Endodermal cell (in vitro differentiated cells): Measurements from ENCODE around the gene CDH4. TPM values are rescaled to one million over a fixed set of nuclear protein-coding genes. Genes with fewer than 3 reads are reported as not detected.

Source experiments
- DNase-seq: peaks from one replicate; pipeline ENCODE4 v3.0.0-alpha.2; 2017
- H3K27ac ChIP-seq: 2 replicates; pipeline ENCODE4 v1.5.1; 2013; ENCODE audit warnings: mild to moderate bottlenecking, low read depth, low read length, moderate library complexity
- H3K27me3 ChIP-seq: 2 replicates; pipeline ENCODE4 v1.6.1; 2013; ENCODE audit warnings: mild to moderate bottlenecking, low read length, moderate library complexity; ENCODE audit not compliant: insufficient read depth, control insufficient read depth, poor library complexity, severe bottlenecking
- H3K36me3 ChIP-seq: 2 replicates; pipeline ENCODE4 v1.7.0; 2013; ENCODE audit warnings: mild to moderate bottlenecking, low read length, moderate library complexity; ENCODE audit not compliant: control insufficient read depth, insufficient read depth
- H3K4me1 ChIP-seq: one replicate; pipeline ENCODE4 v1.7.0; 2013; ENCODE audit warnings: low read length; ENCODE audit not compliant: control insufficient read depth, insufficient read depth
- H3K4me3 ChIP-seq: 2 replicates; pipeline ENCODE4 v1.5.1; 2013; ENCODE audit warnings: mild to moderate bottlenecking, low read length, moderate library complexity
- H3K9ac ChIP-seq: 2 replicates; pipeline ENCODE4 v1.6.1; 2013; ENCODE audit warnings: mild to moderate bottlenecking, low read length, moderate library complexity; ENCODE audit not compliant: poor library complexity, severe bottlenecking; ENCODE audit errors: extremely low read depth
- H3K9me3 ChIP-seq: 2 replicates; pipeline ENCODE4 v1.6.1; 2013; ENCODE audit warnings: mild to moderate bottlenecking, low read length, moderate library complexity; ENCODE audit not compliant: control insufficient read depth
- H3K27ac Mint-ChIP-seq: 2 replicates; pipeline ENCODE4 v1.8.0; 2020; ENCODE audit warnings: mixed read lengths
- H3K27me3 Mint-ChIP-seq: 2 replicates; pipeline ENCODE4 v1.8.0; 2021; ENCODE audit warnings: mild to moderate bottlenecking, mixed read lengths; ENCODE audit not compliant: insufficient read depth
- H3K36me3 Mint-ChIP-seq: 2 replicates; pipeline ENCODE4 v1.8.0; 2020; ENCODE audit warnings: low read depth, mixed read lengths
- H3K4me1 Mint-ChIP-seq: 2 replicates; pipeline ENCODE4 v1.8.0; 2020; ENCODE audit warnings: mixed read lengths
- H3K4me3 Mint-ChIP-seq: 2 replicates; pipeline ENCODE4 v1.8.0; 2020; ENCODE audit warnings: mild to moderate bottlenecking, moderate library complexity, mixed read lengths
- H3K9me3 Mint-ChIP-seq: 2 replicates; pipeline ENCODE4 v1.8.0; 2020; ENCODE audit warnings: mild to moderate bottlenecking, mixed read lengths
- WGBS, 2 experiments: methylation state at CpG; one replicate each; pipeline versions ENCODE4 v1.1.5 to v1.1.7; 2013; ENCODE audit warnings: missing lambda C conversion rate in 2 of 2, mixed read lengths in 1 of 2; ENCODE audit not compliant: insufficient coverage in 1 of 2, insufficient read length in 1 of 2; 5-methylcytosine and 5-hydroxymethylcytosine counted together
- total RNA-seq, 2 donors: library from RNA; stranded (reverse); fragmentation: NEBNext Ultra II Directional in 1 of 2; extraction: Animal tissue kit (Norgen Biotek cat#: 25700) in 1 of 2; gene quantifications; 2 replicates in 1 of 2; 3 replicates in 1 of 2; pipeline ENCODE4 v1.2.1, GENCODE V29; 2021
- TF ChIP-seq, protein P1 (sequence below): fragments of 200-600 bp; sonication (generic); conservative IDR thresholded peaks from 2 replicates; pipeline ENCODE4 v1.5.0; 2021; ENCODE audit warnings: antibody characterized with exemption, mild to moderate bottlenecking

The CDH4 gene
- total RNA-seq, 2 donors from 2014 or later: 1.8 to 5.8 TPM

DNA sequence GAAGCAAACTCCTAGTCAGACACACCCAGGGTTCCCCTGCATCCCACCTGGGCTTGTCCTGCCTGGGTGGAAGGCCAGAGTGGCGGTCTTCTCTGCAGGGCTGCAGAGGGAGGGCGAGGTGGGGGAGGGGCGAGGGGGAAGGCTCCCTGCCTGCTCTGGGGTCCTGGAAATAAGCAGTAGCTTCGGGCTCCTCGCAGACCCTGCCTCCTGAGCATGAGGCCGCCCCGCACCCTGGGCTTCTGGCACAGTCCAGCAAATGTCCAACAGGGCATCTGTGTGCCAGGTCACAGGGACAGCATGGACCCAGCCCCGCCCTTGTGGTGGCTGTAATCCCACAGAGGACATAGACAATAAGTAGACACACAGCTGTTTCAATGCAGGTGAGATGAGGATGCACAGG lies 619.9 kb downstream of the CDH4 start:
- DNase-seq: no peak
- Mint-ChIP-seq H3K4me3 (no peak overlapping the region), H3K36me3 (peaks cover 3% of the 10 kb centered on the region), H3K9me3 (peaks cover 14% of the 10 kb centered on the region), H3K4me1 (no peaks in the 10 kb centered on the region), H3K27me3 (peaks cover 10% of the 10 kb centered on the region), H3K27ac (no peak overlapping the region)
- TF ChIP-seq, protein P1, sequence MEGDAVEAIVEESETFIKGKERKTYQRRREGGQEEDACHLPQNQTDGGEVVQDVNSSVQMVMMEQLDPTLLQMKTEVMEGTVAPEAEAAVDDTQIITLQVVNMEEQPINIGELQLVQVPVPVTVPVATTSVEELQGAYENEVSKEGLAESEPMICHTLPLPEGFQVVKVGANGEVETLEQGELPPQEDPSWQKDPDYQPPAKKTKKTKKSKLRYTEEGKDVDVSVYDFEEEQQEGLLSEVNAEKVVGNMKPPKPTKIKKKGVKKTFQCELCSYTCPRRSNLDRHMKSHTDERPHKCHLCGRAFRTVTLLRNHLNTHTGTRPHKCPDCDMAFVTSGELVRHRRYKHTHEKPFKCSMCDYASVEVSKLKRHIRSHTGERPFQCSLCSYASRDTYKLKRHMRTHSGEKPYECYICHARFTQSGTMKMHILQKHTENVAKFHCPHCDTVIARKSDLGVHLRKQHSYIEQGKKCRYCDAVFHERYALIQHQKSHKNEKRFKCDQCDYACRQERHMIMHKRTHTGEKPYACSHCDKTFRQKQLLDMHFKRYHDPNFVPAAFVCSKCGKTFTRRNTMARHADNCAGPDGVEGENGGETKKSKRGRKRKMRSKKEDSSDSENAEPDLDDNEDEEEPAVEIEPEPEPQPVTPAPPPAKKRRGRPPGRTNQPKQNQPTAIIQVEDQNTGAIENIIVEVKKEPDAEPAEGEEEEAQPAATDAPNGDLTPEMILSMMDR: no peak
- no peaks in the 10 kb centered on the region for H3K4me1 ChIP-seq
- H3K36me3 ChIP-seq: no peaks in the 10 kb centered on the region
- no peak overlapping the region for H3K27ac ChIP-seq
- H3K27me3 ChIP-seq: no peaks in the 10 kb centered on the region
- WGBS, 2 experiments: 87 to 92% methylated on average over 6 to 8 of the region's 8 CpGs
- no peak overlapping the region for H3K4me3 ChIP-seq
- no peak overlapping the region for H3K9ac ChIP-seq
- peaks cover 10% of the 10 kb centered on the region for H3K9me3 ChIP-seq

DNA sequence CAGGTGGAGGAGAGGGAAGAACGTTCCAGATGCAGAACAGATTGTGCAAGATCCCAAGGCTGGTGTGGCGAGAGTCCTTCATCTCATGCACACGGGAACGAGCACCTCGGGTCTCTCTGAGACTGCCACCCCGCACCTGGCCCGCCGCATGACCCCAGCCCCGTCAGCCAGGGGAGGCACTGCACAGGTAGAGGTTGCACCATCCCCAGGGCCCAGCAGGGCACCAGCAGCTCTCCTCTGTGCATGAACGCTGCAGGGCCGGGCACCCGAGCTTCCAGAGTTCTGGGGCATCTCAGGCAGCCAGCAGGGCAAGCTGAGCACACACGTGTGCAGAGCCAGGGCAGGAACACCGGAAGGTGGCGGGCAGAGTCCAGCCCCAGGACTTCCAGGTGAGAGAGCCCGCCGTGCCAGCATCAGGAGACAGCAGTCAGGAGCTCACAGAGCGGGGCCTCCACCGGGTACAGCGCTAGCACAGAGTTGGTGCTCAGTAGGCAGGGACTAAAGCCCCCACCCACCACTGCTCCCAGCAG lies 620.4 kb downstream of the CDH4 start:
- 92 to 98% methylated on average over 8 to 20 of the region's 20 CpGs for WGBS, 2 experiments
- DNase-seq: no peak

DNA sequence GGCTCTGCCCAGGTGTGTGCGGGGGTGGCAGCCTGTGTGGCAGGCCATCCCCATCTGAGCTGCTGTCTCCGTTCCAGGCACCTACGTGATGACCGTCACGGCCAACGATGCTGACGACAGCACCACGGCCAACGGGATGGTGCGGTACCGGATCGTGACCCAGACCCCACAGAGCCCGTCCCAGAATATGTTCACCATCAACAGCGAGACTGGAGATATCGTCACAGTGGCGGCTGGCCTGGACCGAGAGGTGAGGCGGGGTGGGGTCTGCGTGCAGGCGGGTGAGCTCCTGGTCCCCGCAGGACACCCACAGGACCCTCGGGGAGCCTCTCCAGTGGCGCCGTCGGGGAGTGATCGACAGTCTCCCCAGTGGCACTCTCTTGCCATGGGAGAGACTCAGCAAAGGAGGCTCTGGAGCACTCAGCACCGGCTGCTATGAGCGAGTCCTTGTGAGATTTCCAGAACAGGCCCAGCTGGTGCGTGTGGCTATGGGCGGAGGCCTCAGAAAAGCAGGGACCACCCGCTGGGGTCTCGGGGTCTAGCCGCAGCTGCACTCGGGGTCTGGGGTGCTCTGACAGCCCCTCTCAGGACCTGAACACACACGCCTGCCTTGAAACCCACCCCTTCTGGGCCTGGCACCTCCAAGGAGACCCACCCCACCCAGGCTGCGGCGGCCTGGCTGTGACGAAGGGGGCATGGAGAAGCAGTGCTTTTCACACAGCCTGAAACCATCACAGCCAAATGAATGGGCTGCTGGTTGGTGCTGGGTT lies 621.8 kb downstream of the CDH4 start:
- peaks cover 10% of the 10 kb centered on the region for H3K9me3 ChIP-seq
- H3K9ac ChIP-seq: no peak overlapping the region
- no peak for DNase-seq
- no peak overlapping the region for H3K27ac Mint-ChIP-seq
- no peaks in the 10 kb centered on the region for H3K4me1 Mint-ChIP-seq
- H3K27me3 ChIP-seq: no peaks in the 10 kb centered on the region
- H3K4me3 Mint-ChIP-seq: no peak overlapping the region
- no peak overlapping the region for H3K4me3 ChIP-seq
- no peaks in the 10 kb centered on the region for H3K36me3 ChIP-seq
- no peak overlapping the region for H3K27ac ChIP-seq
- no peaks in the 10 kb centered on the region for H3K4me1 ChIP-seq
- 95 to 96% methylated on average over 31 to 38 of the region's 38 CpGs for WGBS, 2 experiments
- peaks cover 14% of the 10 kb centered on the region for H3K9me3 Mint-ChIP-seq
- H3K36me3 Mint-ChIP-seq: peaks cover 3% of the 10 kb centered on the region
- TF ChIP-seq, protein P1: no peak
- peaks cover 6% of the 10 kb centered on the region for H3K27me3 Mint-ChIP-seq

More for the DNA sequence above, 620.4 kb downstream of the CDH4 start:
- Mint-ChIP-seq H3K4me1 (no peaks in the 10 kb centered on the region), H3K27me3 (peaks cover 10% of the 10 kb centered on the region), H3K4me3 (no peak overlapping the region), H3K9me3 (peaks cover 14% of the 10 kb centered on the region), H3K36me3 (peaks cover 3% of the 10 kb centered on the region), H3K27ac (no peak overlapping the region)
- no peaks in the 10 kb centered on the region for H3K4me1 ChIP-seq
- no peak overlapping the region for H3K4me3 ChIP-seq
- peaks cover 10% of the 10 kb centered on the region for H3K9me3 ChIP-seq
- H3K27ac ChIP-seq: no peak overlapping the region
- H3K36me3 ChIP-seq: no peaks in the 10 kb centered on the region
- TF ChIP-seq, protein P1: no peak
- no peak overlapping the region for H3K9ac ChIP-seq
- H3K27me3 ChIP-seq: no peaks in the 10 kb centered on the region
